HepG2 (cell line): ENCODE results near the gene ZBED5. TPM values are rescaled to one million over a fixed set of nuclear protein-coding genes. Genes with fewer than 3 reads are reported as not detected.
A peak's percentile ranks its signal among the peaks of the same experiment; 100 is the strongest.

Experiments used
- ATF4 ChIP-seq, 2 experiments: fragments of 450-650 bp in 1 of 2; sonication (generic) in 1 of 2; formaldehyde crosslinking; IDR thresholded peaks; 2 replicates each; pipeline versions ENCODE4 v1.5.0 to v1.8.0; 2020 to 2022; ENCODE audit warnings: mild to moderate bottlenecking in 1 of 2, missing genetic modification reagents in 1 of 2
- CBFB ChIP-seq: sonication (generic); formaldehyde crosslinking; IDR thresholded peaks from 2 replicates; pipeline ENCODE4 v1.4.0; 2020; ENCODE audit warnings: missing genetic modification reagents
- GMEB1 ChIP-seq: sonication (generic); formaldehyde crosslinking; IDR thresholded peaks from 2 replicates; pipeline ENCODE4 v1.5.1; 2020; ENCODE audit warnings: missing genetic modification reagents, mild to moderate bottlenecking, borderline replicate concordance
- GPBP1L1 ChIP-seq: sonication (generic); formaldehyde crosslinking; IDR thresholded peaks from 2 replicates; pipeline ENCODE4 v1.5.0; 2020; ENCODE audit warnings: mild to moderate bottlenecking, missing genetic modification reagents
- HNRNPH1 ChIP-seq: fragments of 200-400 bp; formaldehyde crosslinking; optimal IDR thresholded peaks from 2 replicates; pipeline ENCODE3; 2017; ENCODE audit warnings: mild to moderate bottlenecking, low read depth, low read length
- ISL2 ChIP-seq: sonication (generic); formaldehyde crosslinking; IDR thresholded peaks from 2 replicates; pipeline ENCODE4 v1.5.0; 2020; ENCODE audit warnings: missing genetic modification reagents
- JDP2 ChIP-seq: sonication (generic); formaldehyde crosslinking; IDR thresholded peaks from 2 replicates; pipeline ENCODE4 v1.8.1; 2022; ENCODE audit warnings: missing genetic modification reagents, borderline replicate concordance
- KDM5B ChIP-seq: sonication (generic); formaldehyde crosslinking; IDR thresholded peaks from 2 replicates; pipeline ENCODE4 v1.4.0; 2020; ENCODE audit warnings: missing genetic modification reagents, mild to moderate bottlenecking, borderline replicate concordance
- MYNN ChIP-seq: sonication (generic); formaldehyde crosslinking; IDR thresholded peaks from 2 replicates; pipeline ENCODE4 v1.4.0; 2020; ENCODE audit warnings: mild to moderate bottlenecking, low read depth, missing genetic modification reagents
- PAF1 ChIP-seq: IDR thresholded peaks from 2 replicates; pipeline ENCODE4 v1.6.1; 2016; ENCODE audit warnings: missing genetic modification reagents, missing compliant biosample characterization
- POGZ ChIP-seq: sonication (generic); formaldehyde crosslinking; IDR thresholded peaks from 2 replicates; pipeline ENCODE4 v1.4.0; 2020; ENCODE audit warnings: mild to moderate bottlenecking, missing genetic modification reagents
- ZBTB26 ChIP-seq: IDR thresholded peaks from 2 replicates; pipeline ENCODE4 v1.6.1; 2016; ENCODE audit warnings: missing compliant biosample characterization, missing genetic modification reagents, borderline replicate concordance
- ZNF260 ChIP-seq: sonication (generic); formaldehyde crosslinking; IDR thresholded peaks from 2 replicates; pipeline ENCODE4 v1.4.0; 2020; ENCODE audit warnings: missing genetic modification reagents, low read depth, mild to moderate bottlenecking, borderline replicate concordance
- ZNF33A ChIP-seq: sonication (generic); formaldehyde crosslinking; IDR thresholded peaks from 2 replicates; pipeline ENCODE4 v1.5.1; 2020; ENCODE audit warnings: missing genetic modification reagents, mild to moderate bottlenecking, moderate library complexity, borderline replicate concordance
- ZNF484 ChIP-seq: sonication (generic); formaldehyde crosslinking; IDR thresholded peaks from 2 replicates; pipeline ENCODE4 v1.5.1; 2020; ENCODE audit warnings: mild to moderate bottlenecking, low read depth, missing genetic modification reagents, borderline replicate concordance
- ZNF567 ChIP-seq: sonication (generic); formaldehyde crosslinking; IDR thresholded peaks from 2 replicates; pipeline ENCODE4 v1.8.1; 2023; ENCODE audit warnings: mild to moderate bottlenecking, missing genetic modification reagents, borderline replicate concordance
- ZNF607 ChIP-seq: sonication (generic); formaldehyde crosslinking; IDR thresholded peaks from 2 replicates; pipeline ENCODE4 v1.5.1; 2020; ENCODE audit warnings: missing genetic modification reagents, mild to moderate bottlenecking, borderline replicate concordance
- ZNF609 ChIP-seq: sonication (generic); formaldehyde crosslinking; IDR thresholded peaks from 2 replicates; pipeline ENCODE4 v1.4.0; 2020; ENCODE audit warnings: mild to moderate bottlenecking, missing genetic modification reagents, borderline replicate concordance
- polyA plus RNA-seq, 8 experiments: library from polyadenylated mRNA; depleted of rRNA in 3 of 8; stranded (reverse) in 7 of 8; unstranded in 1 of 8; fragments of >200 nt; fragmentation: Illumina TruSeq in 4 of 8; extraction: Trizol in 4 of 8; gene quantifications; 2 replicates each; pipeline versions ENCODE4 v1.2.1 to v1.2.3, GENCODE V29; 2011 to 2016; ENCODE audit warnings: low read depth in 4 of 8, missing spikeins in 1 of 8, mixed read lengths in 1 of 8; ENCODE audit not compliant: insufficient read depth in 1 of 8
- total RNA-seq, 5 experiments: library from RNA; depleted of rRNA; stranded (reverse); fragments of >200 nt; fragmentation: Illumina TruSeq; extraction: Trizol; gene quantifications; 2 replicates each; pipeline ENCODE4 v1.2.3, GENCODE V29; 2016; ENCODE audit warnings: low read depth in 1 of 5

ZBED5 gene
- total and polyA plus RNA-seq, 2 of the 13 experiments (the other 11 are each of a cell fraction or from before 2014, with no cell fraction given) = 18.2 to 38.6 TPM

- TF ChIP-seq ZNF260 (CRISPR knock-in tag) = no peak
- TF ChIP-seq GMEB1 (CRISPR knock-in tag) = peak; percentile 43; the same call in 1 of the 2 replicates
- no peak for TF ChIP-seq ZNF484
- no peak for TF ChIP-seq ZNF609
- TF ChIP-seq POGZ (CRISPR knock-in tag) = peak; percentile 62
- no peak for TF ChIP-seq MYNN
- TF ChIP-seq PAF1 = no peak
- TF ChIP-seq KDM5B (CRISPR knock-in tag) = peak; percentile 65; the same call in 1 of the 2 replicates
- no peak; the same call in none of the 2 replicates for TF ChIP-seq ISL2 (CRISPR knock-in tag)
- peak; percentile 29; the same call in 1 of the 2 replicates for TF ChIP-seq ZNF607
- TF ChIP-seq ATF4 (CRISPR knock-in tag; IDR thresholded peaks at IDR 0.05) = no peak
- no peak for TF ChIP-seq ZBTB26 (CRISPR knock-in tag)
- TF ChIP-seq HNRNPH1 = no peak
- TF ChIP-seq GPBP1L1 (CRISPR knock-in tag) = no peak
- no peak for TF ChIP-seq CBFB (CRISPR knock-in tag)
- no peak for TF ChIP-seq ZNF33A (CRISPR knock-in tag)
- no peak for TF ChIP-seq ZNF567
- no peak for TF ChIP-seq JDP2
Measured at GRCh38 chr11:10857709-10858438, at the start of gene ZBED5 (continued).
